DMS 273 (cell line): ENCODE measurements around the gene TRIM6.
"Not testable (repeated sequence)": the region's sequence is repeated elsewhere in the genome, so short reads cannot be mapped to it uniquely, and the experiment has no call there.

Source experiments
- DNase-seq: peaks from one replicate; lab custom pipeline; 2025; ENCODE audit not compliant: unreplicated experiment; lab: John Stamatoyannopoulos, UW

Gene TRIM6

DNA sequence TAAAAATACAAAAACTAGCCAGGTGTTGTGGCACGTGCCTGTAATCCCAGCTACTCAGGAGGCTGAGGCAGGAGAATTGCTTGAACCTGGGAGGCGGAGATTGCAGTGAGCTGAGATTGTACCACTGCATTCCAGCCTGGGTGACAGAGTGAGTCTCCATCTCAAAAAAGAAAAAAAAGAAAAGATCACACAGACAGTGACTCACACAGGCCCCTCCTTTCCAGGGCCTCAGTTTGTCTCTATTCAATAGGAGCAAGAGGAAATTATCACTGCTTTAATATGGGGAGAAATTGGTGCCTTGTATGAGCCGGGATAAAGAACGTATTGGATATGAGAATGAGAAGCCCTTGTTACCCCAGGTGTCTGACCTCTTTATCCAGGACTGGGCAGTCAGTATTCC lies 6.4 kb downstream of the TRIM6 start:
- not testable (repeated sequence) for DNase-seq

DNA sequence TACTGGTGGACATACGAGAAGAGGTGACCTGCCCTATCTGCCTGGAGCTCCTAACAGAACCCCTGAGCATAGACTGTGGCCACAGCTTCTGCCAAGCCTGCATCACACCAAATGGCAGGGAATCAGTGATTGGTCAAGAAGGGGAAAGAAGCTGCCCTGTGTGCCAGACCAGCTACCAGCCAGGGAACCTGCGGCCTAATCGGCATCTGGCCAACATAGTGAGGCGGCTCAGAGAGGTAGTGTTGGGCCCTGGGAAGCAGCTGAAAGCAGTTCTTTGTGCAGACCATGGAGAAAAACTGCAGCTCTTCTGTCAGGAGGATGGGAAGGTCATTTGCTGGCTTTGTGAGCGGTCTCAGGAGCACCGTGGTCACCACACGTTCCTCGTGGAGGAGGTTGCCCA lies 6.9 kb downstream of the TRIM6 start:
- no peak for DNase-seq

DNA sequence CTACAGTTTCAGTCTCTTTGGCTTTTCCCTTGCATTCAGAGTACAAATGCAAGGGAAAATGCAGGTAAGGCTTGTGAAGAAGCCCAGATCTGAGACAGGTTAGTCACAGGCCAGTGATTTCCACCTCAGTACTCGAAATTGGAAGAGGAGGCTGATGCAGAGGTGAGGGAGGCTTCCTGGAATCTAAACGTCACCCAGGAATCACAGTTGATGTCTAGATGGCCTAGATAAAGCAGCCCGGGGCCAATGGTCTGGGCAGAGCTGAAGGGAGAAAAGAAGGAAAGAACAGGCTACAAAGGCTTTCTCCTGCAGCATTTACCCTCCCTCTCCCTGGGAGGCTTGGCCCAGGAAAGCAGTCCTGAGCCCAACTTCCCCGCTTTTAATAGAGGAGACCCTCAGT lies 8.5 kb downstream of the TRIM6 start:
- no peak for DNase-seq

DNA sequence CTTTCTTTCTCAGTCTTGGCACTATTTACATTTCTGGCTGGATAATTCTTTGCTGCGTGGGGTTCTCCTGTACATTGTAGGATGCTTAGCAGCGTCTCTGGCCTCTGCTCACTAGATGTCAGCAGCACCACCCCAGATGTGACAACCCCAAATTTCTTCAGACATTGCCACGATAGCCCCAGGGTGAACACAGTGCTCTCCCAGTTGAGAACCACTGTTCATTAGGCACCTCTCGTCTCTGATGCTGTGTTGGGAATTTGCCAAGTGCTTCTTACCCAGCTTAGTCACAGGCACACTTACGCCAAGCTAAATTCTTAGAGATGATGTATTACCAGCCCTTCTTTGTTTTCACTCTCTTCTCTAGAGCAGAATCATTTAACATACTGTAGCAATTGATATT lies 9.4 kb downstream of the TRIM6 start:
- no peak for DNase-seq

DNA sequence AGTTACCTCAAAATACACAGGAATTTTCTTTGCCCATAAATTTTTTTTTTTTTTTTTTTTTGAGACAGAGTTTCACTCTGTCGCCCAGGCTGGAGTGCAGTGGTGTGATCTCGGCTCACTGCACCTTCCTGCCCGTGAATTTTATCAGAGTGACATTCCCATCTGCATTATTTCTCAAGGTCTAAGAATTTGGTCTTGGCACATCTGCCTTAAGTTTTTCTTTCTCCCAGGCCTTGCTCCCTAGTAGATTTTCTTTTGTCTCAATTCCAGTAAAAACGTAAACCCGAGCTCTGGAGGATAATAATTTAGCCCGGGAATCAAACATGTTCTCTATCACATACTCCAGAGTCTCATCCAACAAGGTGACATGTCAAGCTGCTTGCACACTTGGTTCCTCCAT lies 12.4 kb downstream of the TRIM6 start:
- no peak for DNase-seq

DNA sequence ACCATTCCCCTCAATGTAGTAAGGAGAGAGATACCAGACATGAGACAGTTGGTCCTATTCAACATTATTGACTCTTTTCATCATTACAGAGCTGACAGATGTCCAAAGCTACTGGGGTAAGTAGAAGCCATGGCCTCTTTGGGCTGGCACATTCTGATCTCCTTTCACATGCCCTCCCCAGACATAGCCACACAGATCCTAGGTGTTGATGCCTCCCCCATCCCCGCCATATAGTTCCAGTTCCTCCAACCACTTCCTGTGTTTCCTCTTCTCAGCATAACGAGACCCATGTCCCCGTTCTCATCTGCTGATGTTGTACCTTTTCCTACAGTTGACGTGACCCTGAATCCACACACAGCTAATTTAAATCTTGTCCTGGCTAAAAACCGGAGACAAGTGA lies 14.0 kb downstream of the TRIM6 start:
- no peak for DNase-seq

DNA sequence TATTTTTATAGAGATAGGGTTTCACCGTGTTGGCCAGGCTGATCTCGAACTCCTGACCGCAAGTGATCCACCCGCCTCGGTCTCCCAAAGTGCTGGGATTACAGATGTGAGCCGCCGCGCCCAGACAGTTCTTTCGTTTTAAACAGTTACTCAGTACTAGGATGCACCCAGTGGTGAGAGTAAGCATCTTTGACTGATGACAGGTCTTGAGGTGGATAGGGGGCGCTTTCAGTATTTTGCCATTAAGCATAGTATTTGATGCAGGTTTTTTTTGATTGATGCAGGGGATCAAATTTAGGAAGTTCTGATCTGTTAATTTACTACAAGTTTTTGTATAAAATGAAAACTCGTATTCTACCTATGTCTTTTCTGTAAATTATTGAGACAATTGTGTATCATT lies 15.2 kb downstream of the TRIM6 start:
- DNase-seq: no peak

DNA sequence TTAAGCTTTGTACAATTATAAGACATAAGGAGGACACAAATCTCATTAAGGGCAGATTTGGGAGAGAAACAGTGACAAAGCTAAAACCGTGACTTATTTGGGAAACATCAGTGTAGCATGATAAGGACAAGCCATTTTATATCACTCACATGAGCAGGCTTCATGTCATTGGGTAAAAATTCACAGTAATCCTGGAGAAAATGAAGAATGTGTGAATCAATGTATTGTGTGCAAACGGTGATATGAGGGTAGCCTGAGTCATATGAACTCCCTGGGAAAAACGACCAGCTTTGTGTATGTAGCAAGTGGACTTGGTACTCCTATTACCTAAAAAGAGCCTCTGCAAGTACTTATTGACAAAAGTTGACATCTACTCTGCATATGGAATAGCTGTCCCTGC lies 22.4 kb downstream of the TRIM6 start:
- DNase-seq: no peak

DNA sequence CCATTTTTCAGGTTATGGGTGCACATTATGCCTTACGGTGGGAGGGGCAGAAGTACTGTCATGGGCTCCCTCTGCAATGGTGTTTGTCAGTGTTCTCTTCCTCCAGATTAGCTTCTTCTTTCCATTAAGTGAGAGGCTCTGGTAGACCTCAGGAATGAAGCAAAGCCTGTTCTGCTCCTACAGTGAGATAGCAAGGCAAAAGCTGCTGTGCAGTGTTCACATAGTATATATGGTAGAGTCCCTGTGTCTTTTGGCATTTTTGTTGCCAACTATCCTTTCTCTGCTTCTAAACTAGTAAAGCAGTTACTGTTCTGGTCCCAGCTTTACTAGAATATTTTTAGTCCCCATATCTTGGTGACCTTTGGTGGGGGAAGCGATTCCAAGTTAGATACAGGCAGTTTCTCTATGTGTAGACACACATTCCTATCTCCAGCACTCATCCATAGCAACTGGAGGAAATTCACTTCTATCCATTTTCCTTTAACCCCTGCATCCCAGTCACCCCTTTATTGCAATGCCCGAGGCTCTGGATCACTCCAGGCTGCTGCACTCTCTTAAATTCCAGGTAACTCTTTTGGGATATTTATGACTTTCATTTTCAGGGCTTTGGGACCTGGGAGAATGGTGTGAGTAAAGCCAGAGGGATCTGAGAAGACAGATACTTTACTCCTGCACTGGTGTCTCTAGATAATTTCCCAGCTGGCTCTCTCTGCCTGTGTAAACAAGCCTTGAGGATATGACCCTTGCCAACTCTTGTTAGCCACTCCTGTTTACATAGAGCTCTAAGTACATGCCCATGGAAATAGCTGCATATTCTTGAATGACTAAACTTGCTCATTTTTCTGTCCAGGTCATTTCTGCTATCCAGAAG lies 24.4 kb downstream of the TRIM6 start:
- DNase-seq: peak; percentile 1

DNA sequence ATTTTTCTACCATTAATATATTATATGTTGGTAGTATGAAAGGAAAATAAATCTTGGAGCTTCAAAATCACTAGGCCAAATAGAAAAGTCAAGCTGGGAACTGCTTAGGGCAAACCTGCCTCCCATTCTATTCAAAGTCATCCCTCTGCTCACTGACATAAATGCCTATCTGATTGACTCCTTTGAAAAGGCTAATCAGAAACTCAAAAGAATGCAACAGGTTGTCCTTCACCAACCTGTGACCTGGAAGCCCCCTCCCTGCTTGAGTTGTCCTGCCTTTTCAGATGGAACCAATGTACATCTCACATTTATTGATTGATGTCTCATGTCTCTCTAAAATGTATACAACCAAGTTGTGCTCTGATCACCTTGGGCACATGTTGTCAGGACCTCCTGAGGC lies 25.1 kb downstream of the TRIM6 start:
- DNase-seq: no peak

DNA sequence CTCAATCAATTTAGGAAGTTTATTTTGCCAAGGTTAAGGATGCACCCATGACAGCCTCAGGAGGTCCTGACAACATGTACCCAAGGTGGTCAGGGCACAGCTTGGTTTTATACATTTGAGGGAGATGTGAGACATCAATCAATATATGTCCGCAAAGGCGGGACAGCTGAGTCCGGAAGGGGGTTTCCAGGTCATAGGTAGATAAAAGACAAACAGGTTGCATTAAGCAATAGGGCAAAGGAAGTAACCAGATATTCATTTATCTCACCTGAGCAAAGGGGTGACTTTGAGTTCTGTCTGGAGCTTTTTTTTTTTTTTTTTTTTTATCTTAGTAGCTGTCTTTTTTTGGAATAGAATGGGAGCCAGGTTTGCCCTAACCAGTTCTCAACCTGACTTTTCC lies 26.4 kb downstream of the TRIM6 start:
- no peak for DNase-seq

DNA sequence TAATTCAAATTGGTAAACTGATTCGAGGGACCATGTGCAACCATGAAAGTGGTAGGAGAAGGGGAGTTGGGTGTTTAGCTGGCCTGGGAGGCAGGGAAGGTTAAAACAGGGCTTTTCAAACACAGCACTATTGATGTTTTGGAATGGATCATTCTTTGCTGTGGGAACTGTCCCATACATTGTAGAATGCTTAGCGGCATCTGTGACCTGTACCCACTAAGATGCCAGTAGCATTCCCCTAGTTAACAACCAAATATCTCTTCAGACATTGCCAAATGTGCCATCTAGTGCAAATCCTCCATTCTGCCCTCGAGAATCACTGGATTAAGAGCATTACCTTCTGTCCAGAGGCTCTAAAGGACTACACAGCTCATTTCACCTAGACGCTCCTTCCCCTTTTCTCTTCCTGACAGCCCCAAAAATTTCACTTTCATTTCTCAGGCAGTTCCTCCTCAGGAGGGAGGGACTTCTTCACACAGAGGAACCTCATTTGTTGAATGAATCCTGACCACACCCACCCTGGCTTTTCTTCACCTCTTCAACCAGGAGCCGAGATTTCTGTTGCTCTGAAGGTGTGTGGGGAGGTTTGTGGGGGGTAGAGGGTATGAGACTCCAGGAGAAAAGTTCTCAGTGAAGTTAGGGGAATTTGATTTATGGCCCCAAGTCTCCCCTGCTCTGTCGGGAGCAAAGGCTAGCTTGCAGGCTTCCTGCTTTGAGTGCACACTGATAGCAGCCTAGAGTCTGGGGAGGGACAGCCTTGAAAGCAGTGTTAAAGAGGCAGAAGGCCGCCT lies 28.2 kb downstream of the TRIM6 start, which contains the start of gene TRIM34:
TRIM34 (plus strand) TSS at position 513 of the 791 bp plus-strand sequence. CDS start 7,331 bp downstream, outside the sequence.
- peak; percentile 4 for DNase-seq

DNA sequence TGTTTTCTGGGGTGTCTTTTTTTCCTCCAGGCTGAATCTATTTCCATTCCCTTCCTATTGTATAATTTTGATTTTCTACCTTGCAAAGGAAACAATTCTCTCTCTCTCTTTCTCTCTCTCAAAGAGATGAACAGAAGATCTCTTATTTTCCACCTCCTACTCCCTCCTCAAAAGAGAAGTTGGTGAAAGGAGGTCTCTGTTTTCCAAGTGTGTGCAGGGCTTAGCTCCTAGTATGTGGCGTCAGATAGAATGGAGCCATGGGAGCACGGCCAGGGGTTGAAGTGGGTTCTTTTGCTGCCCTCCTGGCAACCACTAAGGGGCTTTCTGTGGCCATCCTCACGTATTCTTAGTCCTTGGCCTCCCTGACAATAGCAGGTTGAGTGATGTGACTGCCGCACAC lies 28.8 kb downstream of the TRIM6 start:
- no peak for DNase-seq

DNA sequence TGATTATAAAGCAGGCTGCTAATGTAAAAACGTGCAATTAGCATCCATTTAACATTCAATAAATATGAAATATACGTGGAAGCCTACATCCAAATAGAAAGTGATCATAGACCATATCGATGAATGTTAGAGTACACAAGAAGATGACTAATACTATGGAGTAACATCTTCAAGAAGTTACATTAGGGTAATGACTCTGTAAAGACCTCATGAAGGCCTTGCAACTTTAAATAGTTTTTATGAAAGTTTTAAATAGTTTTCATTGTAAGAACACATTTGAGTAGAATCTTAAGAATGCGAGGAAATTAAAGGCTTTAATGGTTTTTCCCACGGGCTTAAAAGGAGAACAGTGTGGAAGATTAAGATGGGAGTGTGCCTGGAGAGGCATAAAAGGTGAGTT lies 29.8 kb downstream of the TRIM6 start:
- DNase-seq: no peak

DNA sequence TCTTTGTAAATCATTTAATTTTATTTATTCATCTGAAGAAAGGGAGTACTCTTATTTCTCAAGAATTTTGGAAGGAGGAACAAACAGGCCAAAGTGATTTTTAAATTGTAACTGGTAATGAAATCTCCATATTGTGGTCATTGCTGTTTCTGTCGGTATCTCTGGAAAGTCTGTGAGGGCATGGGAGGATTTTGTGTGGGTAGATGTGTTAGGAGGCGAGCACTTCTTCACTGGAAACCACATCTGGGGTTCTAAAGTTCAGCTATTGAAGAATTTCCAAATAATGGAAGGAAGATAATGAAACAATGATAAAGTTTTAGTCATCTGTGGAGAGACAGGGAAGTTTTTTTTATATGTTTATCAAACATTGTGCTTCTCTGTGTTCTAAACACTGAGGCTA lies 35.0 kb downstream of the TRIM6 start:
- DNase-seq: no peak

DNA sequence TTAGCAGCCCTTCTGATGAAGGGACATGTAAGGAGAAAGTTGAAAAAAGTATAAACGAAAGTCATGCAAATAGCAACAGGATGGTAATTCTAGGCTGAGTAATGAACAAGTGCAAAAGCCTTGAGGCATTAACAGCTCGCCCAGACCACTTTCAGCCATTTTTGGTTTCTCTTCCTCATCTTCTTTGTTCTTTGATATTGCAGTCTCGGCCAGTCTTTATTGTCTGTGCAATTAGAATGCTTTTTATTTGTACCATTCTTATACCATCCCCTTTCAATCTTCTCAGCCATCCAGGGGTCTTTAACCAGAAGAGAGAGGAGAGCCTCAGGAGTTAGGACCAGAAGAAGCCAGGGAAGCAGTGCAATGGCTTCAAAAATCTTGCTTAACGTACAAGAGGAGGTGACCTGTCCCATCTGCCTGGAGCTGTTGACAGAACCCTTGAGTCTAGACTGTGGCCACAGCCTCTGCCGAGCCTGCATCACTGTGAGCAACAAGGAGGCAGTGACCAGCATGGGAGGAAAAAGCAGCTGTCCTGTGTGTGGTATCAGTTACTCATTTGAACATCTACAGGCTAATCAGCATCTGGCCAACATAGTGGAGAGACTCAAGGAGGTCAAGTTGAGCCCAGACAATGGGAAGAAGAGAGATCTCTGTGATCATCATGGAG lies 35.7 kb downstream of the TRIM6 start:
- DNase-seq: no peak

DNA sequence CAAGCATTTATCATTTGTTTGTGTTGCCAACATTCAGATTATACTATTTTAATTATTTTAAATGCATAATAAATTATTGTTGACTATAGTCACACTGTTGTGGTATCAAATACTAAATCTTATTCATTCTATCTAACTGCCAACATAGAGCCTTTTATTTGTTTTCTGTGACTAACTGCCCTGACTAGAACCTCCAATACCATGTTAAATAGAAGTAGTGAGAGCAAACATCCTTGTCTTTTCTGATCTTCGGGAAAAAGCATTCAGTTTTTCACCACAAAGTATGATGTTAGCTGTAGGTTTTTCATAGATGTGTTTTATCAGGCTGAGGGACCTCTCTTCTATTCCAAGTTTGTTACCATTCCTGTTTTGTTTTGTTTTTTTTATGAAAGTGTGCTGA lies 43.5 kb downstream of the TRIM6 start:
- no peak for DNase-seq

DNA sequence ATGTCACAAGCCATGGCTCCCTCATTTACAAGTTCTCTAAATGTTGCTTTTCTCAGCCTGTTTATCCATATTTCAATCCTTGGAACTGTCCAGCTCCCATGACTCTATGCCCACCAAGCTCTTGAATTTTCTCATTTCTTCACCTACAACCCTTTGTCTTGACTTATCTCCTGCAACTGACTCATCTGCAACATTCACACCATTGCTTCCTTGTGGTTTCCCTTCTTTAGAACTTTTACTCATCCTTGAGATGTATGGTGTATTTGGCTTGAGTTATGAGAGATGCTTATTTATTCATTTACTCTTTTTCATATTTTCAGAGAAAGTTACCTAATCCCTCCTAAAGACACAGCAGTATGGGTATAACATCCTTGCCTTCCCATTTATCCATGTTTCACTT lies 47.1 kb downstream of the TRIM6 start:
- no peak for DNase-seq

DNA sequence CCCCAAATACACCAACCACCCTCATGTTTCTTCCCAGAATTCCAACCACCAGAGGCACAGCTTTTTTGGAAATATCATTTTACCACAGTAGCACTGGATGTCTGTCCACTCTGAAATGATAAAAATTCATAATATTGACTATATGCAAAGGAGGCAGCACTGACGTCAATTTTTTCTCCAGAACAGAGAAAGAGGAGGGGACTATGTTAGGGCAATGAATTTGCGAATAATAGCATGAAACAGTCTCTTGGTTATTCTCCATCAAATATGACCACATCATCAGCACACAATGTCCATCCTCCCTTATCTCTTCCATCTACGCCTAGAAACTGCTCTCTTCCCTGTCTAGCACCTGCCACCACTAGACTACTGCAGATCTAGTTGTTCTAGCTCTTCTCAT lies 49.7 kb downstream of the TRIM6 start:
- DNase-seq: no peak

DNA sequence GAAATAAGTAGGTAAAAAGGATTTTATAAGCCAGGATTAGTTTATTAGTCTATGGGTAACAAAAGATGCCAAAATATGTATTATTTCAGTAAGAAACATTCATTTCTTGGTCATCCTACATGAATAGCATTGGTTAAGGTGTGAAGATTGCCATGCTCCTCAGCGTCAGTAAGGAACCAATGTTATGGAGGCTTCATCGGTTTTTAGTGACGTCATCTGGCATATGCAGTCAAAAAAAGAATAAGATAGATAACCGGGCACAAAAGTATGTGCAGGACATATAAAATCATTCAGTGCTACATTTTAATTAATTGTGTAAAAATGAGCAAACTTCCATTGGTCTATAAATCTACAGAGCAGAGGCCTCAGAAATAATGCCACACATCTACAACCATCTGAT lies 59.0 kb downstream of the TRIM6 start:
- no peak for DNase-seq

DNA sequence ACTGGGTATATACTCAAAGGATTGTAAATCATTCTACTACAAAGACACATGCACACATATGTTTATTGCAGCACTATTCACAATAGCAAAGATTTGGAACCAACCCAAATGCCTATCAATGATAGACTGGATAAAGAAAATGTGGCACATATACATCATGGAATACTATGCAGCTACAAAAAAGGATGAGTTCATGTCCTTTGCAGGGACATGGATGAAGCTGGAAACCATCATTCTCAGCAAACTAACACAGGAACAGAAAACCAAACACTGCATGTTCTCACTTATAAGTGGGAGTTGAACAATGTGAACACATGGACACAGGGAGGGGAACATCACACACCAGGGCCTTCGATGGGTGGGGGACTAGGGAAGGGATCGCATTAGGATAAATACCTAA lies 60.5 kb downstream of the TRIM6 start:
- not testable (repeated sequence) for DNase-seq

DNA sequence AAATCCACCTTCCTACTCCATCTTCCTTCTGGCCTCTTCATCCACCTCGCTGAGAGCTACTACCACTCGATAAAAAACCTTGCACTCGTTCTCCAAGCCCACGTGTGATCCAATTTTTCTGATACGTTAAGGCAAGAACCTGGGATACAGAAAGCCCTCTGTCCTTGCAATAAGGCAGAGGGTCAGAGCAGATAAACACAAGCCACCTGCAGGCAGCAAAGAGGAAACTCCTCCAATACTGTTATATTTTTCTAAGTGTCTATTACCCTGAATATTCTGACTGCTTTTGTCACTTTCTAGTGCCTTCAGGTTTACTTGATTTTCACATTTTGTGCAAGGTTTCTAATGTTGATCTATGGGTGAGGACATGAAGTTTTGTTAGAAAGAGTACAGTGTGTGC lies 61.9 kb downstream of the TRIM6 start:
- DNase-seq: no peak
